Stimulated activated CD4-positive, alpha-beta T cell treated with anti-CD3 and anti-CD28 coated beads, TNF-alpha, amount 100 ng/mL, for 4 hours (primary cell): ENCODE data around the gene SLC39A12.

Experiments used
- DNase-seq, 3 experiments: peaks; one replicate each; pipeline ENCODE4 v3.0.0-alpha.2; 2020; ENCODE audit warnings: low read depth in 3 of 3

SLC39A12 gene

DNA sequence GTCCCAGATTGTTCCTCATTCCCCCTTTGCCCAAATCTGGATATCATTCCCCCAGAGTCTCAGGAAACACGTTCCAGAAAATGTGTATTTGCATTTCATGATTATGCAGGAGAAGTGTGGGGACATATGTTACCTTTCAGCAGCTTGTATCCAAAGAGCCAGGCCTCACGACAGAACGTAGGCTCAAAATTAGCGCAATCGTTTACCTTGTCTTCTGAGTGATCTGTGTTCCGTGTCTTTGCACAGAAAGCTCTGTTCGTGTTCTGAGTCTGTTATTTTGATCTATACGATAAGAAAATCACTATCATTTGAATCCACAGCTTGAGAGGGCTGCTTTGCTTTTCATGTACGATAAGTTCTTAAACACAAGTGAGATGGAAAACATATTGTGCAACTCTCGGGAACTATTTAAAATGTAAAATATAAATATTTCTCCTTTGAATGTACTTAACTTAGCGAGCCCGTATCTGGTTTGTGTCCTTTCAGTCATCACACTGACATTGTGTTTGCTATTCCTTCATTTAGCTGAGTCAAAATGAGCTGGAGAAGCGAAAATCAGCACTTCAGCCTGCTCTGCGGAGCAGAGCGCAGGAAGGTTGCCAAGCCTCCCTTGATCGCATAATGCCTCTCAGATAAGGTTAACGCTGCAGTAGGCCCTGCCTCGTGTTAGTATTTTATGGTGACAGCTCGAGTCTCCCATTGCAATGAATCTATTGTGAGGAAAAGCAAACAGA is 108.3 kb downstream of the SLC39A12 start:
- no peak for DNase-seq

DNA sequence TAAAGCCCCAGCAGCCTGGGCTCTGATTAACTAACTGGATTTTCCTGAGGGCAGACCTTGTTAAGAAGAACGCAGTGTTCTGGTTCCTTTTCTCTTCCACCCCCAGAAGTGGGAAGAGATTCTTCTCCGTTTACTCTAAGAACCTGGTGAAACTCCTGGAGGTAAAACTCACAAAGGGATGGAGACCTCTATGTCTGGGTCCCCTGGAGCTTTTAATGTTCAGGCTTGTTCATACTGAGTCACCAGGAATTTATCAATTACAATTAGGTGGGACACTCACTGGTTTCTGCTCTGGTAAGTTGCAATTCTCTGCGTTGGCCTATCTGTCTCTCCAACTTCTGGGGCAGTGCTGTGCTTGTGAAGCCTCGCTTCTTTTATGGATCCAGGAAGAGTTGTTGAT is 115.2 kb downstream of the SLC39A12 start:
- DNase-seq: no peak

DNA sequence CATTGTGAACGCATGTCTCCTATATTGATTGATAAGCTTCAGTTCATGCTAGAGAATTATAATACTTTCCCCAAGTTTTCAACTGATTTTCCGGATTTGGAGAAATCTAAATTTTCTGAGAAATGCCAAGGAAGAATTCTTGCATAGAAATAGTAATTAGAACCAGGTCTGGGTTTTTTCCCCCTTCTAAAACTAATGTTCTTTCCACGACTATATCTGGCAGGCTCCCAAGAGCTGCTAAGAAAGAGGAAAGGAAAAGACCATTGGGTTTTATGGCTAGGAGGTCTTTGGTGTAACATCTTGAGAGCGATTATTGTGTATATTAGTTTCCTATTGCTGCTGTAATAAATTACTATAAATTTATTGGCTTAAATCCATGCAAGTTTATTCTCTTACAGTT is 116.7 kb downstream of the SLC39A12 start:
- DNase-seq: no peak

DNA sequence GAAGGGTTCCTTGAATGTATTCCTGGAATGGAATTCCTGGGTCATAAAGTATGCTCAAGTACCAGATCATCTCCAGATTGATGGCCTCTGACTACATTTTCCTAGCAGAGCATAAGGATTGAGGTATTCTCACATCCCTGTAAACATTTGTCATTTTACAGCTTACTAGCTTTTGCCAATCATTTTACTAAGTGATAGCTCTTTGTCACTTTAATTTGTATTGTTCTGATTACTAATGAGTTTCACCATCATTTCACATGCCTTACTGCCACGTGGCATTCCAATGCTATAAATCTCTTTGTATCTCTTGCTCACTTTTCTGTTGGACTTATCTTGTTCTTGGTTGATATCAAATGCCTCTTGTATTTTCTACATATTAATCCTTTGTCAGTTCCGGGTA is 119.9 kb downstream of the SLC39A12 start:
- no peak for DNase-seq

DNA sequence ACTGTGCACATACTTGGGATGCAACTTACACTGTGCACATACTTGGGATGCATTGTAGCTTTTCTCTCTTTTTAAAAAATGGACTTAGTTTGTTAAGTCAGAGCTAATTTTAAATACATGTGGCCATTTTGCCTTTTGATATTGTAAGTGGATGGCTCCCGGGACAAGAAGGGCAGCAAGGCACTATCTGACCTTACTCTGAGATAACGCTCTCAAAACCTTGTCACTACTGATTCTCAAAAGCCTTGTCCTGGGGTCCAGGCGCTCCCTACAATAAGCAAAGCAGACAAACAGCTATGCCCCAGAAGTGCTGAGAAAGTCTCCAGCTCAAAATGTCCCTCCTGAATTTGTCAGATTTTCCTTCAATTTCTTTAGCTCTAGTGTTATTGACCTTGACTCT is 121.6 kb downstream of the SLC39A12 start:
- no peak for DNase-seq

DNA sequence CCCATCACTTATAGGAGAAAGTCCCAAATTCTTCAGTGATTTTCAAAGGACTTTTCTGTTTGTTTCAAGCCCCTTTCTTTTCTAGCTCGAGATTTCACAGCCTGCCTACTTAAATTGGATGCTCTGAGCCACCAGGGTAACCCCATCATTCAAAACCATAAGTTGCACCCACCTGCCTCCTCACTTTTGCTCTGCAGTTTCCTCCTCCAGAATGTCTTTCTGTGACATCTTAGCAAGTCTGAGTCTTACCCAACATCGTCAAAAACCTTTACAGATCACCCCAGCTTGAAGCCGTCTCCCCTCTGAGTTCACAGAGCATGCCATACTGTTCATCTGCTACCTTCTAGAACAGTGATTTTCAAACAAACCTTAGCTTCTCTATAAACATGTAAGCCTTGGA is 124.2 kb downstream of the SLC39A12 start:
- no peak for DNase-seq

DNA sequence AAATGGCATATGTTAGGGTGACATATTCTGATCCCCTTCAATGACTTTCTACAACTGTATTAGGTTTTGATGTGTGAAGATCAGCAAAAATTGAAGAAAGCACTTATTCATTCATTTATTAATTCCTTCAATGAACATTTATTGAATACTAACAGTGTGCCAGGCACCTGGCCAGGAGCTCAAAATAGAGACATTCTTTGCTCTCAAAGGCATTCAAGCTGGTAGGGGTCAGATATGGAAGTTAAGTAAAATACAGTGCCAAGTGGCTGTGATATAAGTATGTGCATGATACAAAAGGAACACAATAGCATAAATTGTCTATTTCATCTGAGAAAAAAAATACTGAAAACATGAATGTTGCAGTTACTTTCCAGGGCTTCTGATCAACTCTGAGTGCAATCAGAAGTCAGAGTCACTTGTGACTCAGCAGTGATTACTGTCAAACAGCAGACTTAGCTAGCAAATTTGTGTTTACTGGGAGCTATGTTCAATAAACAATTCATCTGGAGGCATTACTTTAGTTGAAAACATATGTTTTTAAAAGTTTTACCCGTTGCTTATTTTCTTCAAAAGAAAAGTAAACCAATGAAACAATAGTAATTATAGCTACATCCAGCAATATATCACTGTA is 128.1 kb downstream of the SLC39A12 start:
- no peak for DNase-seq

DNA sequence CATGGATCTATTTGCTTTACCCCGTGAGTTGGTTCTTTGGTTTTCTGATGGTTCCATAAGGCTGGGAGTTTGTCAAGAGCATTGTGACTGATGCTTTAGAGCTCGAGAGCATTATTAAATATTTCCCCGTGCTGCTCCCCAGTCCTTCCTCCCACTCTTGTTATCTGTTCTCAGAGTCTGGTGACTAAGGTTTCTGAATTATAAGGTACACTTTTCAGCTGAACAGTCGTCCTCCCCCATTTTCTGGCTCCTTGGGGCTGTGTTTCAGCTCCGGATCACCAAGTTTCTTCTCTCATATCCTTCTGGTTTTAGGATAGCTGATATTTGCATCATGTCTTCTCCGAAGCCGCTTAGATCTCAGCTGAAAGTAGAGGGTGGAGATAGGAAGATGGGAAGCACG is 130.7 kb downstream of the SLC39A12 start:
- DNase-seq: no peak

DNA sequence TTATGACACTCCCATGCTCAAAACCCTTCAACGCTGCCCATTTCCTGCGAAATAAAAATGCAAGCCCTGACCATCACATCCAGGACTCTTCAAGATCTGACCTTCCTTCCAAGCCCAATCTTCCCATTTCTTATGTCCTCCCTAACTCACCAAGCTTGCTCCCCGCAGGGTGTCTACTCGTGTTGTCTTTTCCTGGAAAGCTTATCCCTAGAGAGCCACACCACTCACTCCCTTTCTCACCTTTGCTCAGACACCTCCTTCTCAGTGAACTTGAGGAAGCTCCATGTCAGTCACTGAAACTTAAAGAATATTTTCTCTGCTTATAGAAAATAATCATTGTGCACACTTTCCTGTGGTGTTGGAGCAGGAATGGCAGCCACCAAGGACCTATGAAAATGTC is 134.1 kb downstream of the SLC39A12 start:
- no peak for DNase-seq

DNA sequence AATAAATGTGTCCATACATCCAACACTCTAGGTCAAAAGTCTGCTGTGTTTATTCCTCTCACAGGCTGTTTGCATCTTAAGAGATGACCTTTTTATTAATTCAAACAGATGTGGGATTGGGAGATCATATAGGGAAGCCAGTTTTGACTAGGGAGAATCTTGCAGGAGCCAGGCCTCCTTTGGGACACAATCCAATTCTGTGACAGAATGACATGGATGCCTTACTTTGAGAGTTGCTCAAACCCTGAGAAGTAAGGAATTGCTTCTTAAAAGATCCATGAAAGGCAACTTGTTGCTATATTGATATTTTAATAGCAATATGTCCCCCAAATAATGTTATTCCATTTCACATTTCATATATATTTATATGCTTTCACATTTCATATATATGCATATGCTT is 135.0 kb downstream of the SLC39A12 start:
- no peak for DNase-seq

DNA sequence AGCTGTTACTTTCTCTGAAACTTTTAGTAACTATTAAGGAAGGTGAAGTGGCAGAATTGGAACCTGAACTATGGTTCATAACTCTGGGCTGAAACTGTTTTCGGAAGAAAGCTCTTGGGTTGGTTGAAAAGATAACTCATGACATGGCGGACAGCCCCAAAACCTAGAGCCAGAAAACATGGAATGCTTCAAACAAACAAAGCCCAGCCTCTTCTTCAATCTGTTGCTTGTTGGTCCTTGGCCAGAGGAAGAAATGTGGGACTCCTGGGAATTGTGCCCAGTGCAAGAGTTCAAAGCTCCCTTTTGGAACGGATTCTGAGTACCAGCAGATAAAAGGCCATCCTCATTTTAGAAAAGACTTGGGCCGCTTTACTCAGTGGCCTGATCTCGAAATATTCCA is 135.6 kb downstream of the SLC39A12 start:
- DNase-seq: no peak
